ENCODE results near the gene CBY1. TPM values are rescaled to one million over a fixed set of nuclear protein-coding genes. Genes with fewer than 3 reads are reported as not detected.

The CBY1 gene
- polyA plus RNA-seq, 1 of the 3 experiments (the other 2 are of a cell fraction), result 21.8 TPM

- H3K4me2 ChIP-seq, result no peak overlapping the region
- H3K4me1 ChIP-seq (ENCODE audit: control insufficient read depth in 1 of 2, insufficient read depth in 2 of 2, low read depth in 1 of 2, low read length in 1 of 2), result peaks cover 0 to 5% of the 10 kb centered on the region in 2 experiments; a peak in 2 of 4 replicates
- no peaks in the 10 kb centered on the region for H3F3A ChIP-seq (replicated peaks; ENCODE audit: insufficient read depth)
- WGBS (ENCODE audit: low lambda C conversion rate), result 91% methylated on average over 3 of the region's 3 CpGs
- no peaks in the 10 kb centered on the region for H3K9me2 ChIP-seq
- no peak overlapping the region for H3K4me3 ChIP-seq (ENCODE audit: low read depth in 2 of 2, low read length in 1 of 2)
- ChIA-PET CTCF (no interaction called here), POLR2A (interaction anchor here (0.6 kb wide), 1 partner anchor 41 kb away, joined by 3 read pairs; no protein-coding TSS in a partner anchor)
- DNase-seq, result no peak
- no peak overlapping the region for H3K27ac ChIP-seq (ENCODE audit: low read depth in 2 of 2, low read length in 1 of 2)
- H3K27me3 ChIP-seq (ENCODE audit: insufficient read depth), result no peaks in the 10 kb centered on the region
- H3K36me3 ChIP-seq (replicated peaks in 1 of 2; ENCODE audit: control insufficient read depth in 1 of 2, insufficient read depth in 2 of 2, low read length in 1 of 2), result peaks cover 0 to 3% of the 10 kb centered on the region in 2 experiments
- H4K20me1 ChIP-seq (ENCODE audit: insufficient read depth), result peaks cover 21% of the 10 kb centered on the region; the same call in 1 of the 2 replicates
- H3K9me3 ChIP-seq, result no peaks in the 10 kb centered on the region
- TF ChIP-seq JUND (IDR thresholded peaks at IDR 0.05), result no peak
- no peak for TF ChIP-seq NFIC (IDR thresholded peaks at IDR 0.05; ENCODE audit: borderline replicate concordance)
- TF ChIP-seq ELF1 (IDR thresholded peaks at IDR 0.05), result no peak
- TF ChIP-seq SIN3A (IDR thresholded peaks at IDR 0.05; ENCODE audit: borderline replicate concordance, low read depth, low read length), result no peak
- no peak for TF ChIP-seq FOSL2 (IDR thresholded peaks at IDR 0.05; ENCODE audit: borderline replicate concordance, low read depth)
- no peak for TF ChIP-seq ZBTB33 (IDR thresholded peaks at IDR 0.05; ENCODE audit: borderline replicate concordance, low read depth)
- no peak for TF ChIP-seq MXI1 (IDR thresholded peaks at IDR 0.05; ENCODE audit: low read depth, low read length)
- TF ChIP-seq RAD21 (IDR thresholded peaks at IDR 0.05; ENCODE audit: low read length), result no peak
- no peak for TF ChIP-seq TEAD4 (IDR thresholded peaks at IDR 0.05; ENCODE audit: borderline replicate concordance, insufficient read depth)
- TF ChIP-seq USF2 (IDR thresholded peaks at IDR 0.05; ENCODE audit: borderline replicate concordance, low read depth, low read length), result no peak
- TF ChIP-seq TCF12 (IDR thresholded peaks at IDR 0.05), result no peak
- TF ChIP-seq IRF3 (IDR thresholded peaks at IDR 0.05; ENCODE audit: low read depth, low read length), result no peak
- no peak for TF ChIP-seq GATA2 (CRISPR knock-in tag; IDR thresholded peaks at IDR 0.05)
- TF ChIP-seq GABPA (IDR thresholded peaks at IDR 0.05; ENCODE audit: low read depth), result no peak
- no peak for TF ChIP-seq USF1 (IDR thresholded peaks at IDR 0.05; ENCODE audit: borderline replicate concordance, low read depth)
- no peak for TF ChIP-seq EP300 (IDR thresholded peaks at IDR 0.05; ENCODE audit: borderline replicate concordance in 1 of 2, low read depth in 1 of 2, low read length in 1 of 2)
- H2AFZ ChIP-seq (ENCODE audit: low read depth), result no peak overlapping the region
- peaks cover 79% of the 10 kb centered on the region for H3K79me2 ChIP-seq (ENCODE audit: insufficient read depth)
- no peak overlapping the region for H3K9ac ChIP-seq
Observed at GRCh38 chr22:38709306-38709705, 52.9 kb downstream of the CBY1 start.

All from SK-N-SH (cell line).